ENCODE data around the gene CPEB1. TPM values are rescaled to one million over a fixed set of nuclear protein-coding genes. Genes with fewer than 3 reads are reported as not detected.
A peak's percentile ranks its signal among the peaks of the same experiment; 100 is the strongest.

CPEB1 gene
- total RNA-seq, 1 donor from 2014 or later, result 4.8 TPM

GRCh38 chr15:82595203-82595602 lies 52.0 kb downstream of the CPEB1 start:
- no peak for DNase-seq (ENCODE audit: low spot score)

- DNase-seq (ENCODE audit: low spot score), result no peak
Observed at GRCh38 chr15:82587805-82588204, 59.4 kb downstream of the CPEB1 start.

GRCh38 chr15:82585072-82585471 lies 62.1 kb downstream of the CPEB1 start:
- DNase-seq (ENCODE audit: low spot score), result no peak

GRCh38 chr15:82580713-82581112 lies 66.5 kb downstream of the CPEB1 start:
- no peak for DNase-seq (ENCODE audit: low spot score)

- DNase-seq (ENCODE audit: low spot score), result no peak
Observed at GRCh38 chr15:82575335-82575734, 71.8 kb downstream of the CPEB1 start.

GRCh38 chr15:82572986-82573385 lies 74.2 kb downstream of the CPEB1 start:
- no peak for DNase-seq (ENCODE audit: low spot score)

- DNase-seq (ENCODE audit: low spot score), result no peak
Observed at GRCh38 chr15:82572311-82572710, 74.9 kb downstream of the CPEB1 start.

- peak; percentile 51 for DNase-seq (ENCODE audit: low spot score)
Observed at GRCh38 chr15:82571722-82572222, 75.4 kb downstream of the CPEB1 start.

GRCh38 chr15:82570721-82571508 lies 76.2 kb downstream of the CPEB1 start:
- no peak for DNase-seq (ENCODE audit: low spot score)

- DNase-seq (ENCODE audit: low spot score), result no peak
Observed at GRCh38 chr15:82569834-82570233, 77.3 kb downstream of the CPEB1 start.

GRCh38 chr15:82568986-82569385 lies 78.2 kb downstream of the CPEB1 start:
- DNase-seq (ENCODE audit: low spot score), result no peak

- no peak for DNase-seq (ENCODE audit: low spot score)
Observed at GRCh38 chr15:82567661-82568060, 79.5 kb downstream of the CPEB1 start.

- DNase-seq (ENCODE audit: low spot score), result no peak
Observed at GRCh38 chr15:82566690-82567089, 80.5 kb downstream of the CPEB1 start.

- no peak for DNase-seq (ENCODE audit: low spot score)
Observed at GRCh38 chr15:82558502-82558901, 88.7 kb downstream of the CPEB1 start.

GRCh38 chr15:82556315-82557035 lies 90.7 kb downstream of the CPEB1 start:
- DNase-seq (ENCODE audit: low spot score), result no peak

GRCh38 chr15:82554849-82555248 lies 92.3 kb downstream of the CPEB1 start:
- DNase-seq (ENCODE audit: low spot score), result no peak

GRCh38 chr15:82554351-82554750 lies 92.8 kb downstream of the CPEB1 start:
- no peak for DNase-seq (ENCODE audit: low spot score)

GRCh38 chr15:82553846-82554245 lies 93.3 kb downstream of the CPEB1 start:
- no peak for DNase-seq (ENCODE audit: low spot score)

- DNase-seq (ENCODE audit: low spot score), result no peak
Observed at GRCh38 chr15:82552861-82553260, 94.3 kb downstream of the CPEB1 start.

- no peak for DNase-seq (ENCODE audit: low spot score)
Observed at GRCh38 chr15:82551646-82552247, 95.4 kb downstream of the CPEB1 start.

GRCh38 chr15:82549199-82549665 lies 97.9 kb downstream of the CPEB1 start:
- no peak for DNase-seq (ENCODE audit: low spot score)

- DNase-seq (ENCODE audit: low spot score), result no peak
Observed at GRCh38 chr15:82548700-82549099, 98.5 kb downstream of the CPEB1 start.

GRCh38 chr15:82545478-82545877 lies 101.7 kb downstream of the CPEB1 start:
- no peak for DNase-seq (ENCODE audit: low spot score)
